Colonic mucosa (tissue), 4 donors: ENCODE measurements around the gene EXOC1L. TPM values are rescaled to one million over a fixed set of nuclear protein-coding genes. Genes with fewer than 3 reads are reported as not detected.

ENCODE experiments used
- DNase-seq: peaks from one replicate; pipeline ENCODE4 v3.0.0-alpha.2; 2020
- H3K27ac ChIP-seq: fragments of 200-600 bp; one replicate; pipeline ENCODE4 v1.8.0; 2021
- H3K27me3 ChIP-seq: fragments of 200-600 bp; one replicate; pipeline ENCODE4 v1.8.0; 2021
- H3K36me3 ChIP-seq: fragments of 200-600 bp; one replicate; pipeline ENCODE4 v1.8.0; 2021
- H3K4me1 ChIP-seq: fragments of 200-600 bp; one replicate; pipeline ENCODE4 v1.8.0; 2021; ENCODE audit warnings: mild to moderate bottlenecking
- H3K4me3 ChIP-seq: fragments of 200-600 bp; one replicate; pipeline ENCODE4 v1.8.0; 2021
- H3K9ac ChIP-seq, 2 donors: one replicate each; pipeline ENCODE4 v1.7.0; 2013; ENCODE audit warnings: control low read depth in 2 of 2, low read depth in 2 of 2, low read length in 2 of 2
- H3K9me3 ChIP-seq: fragments of 200-600 bp; one replicate; pipeline ENCODE4 v1.8.0; 2021
- CTCF ChIP-seq: fragments of 200-600 bp; IDR thresholded peaks from one replicate; pipeline ENCODE4 v1.8.0; 2022; ENCODE audit warnings: antibody characterized with exemption, mild to moderate bottlenecking
- intact Hi-C: fragments of 100-400 bp; cut with DNase I; formaldehyde crosslinking; loops from one replicate; pipeline ENCODE4 v1.14.1; 2022
- total RNA-seq, 2 donors: library from RNA; stranded (reverse); fragmentation: NEBNext Ultra II Directional in 1 of 2; extraction: Animal tissue kit (Norgen Biotek cat#: 25700) in 1 of 2; gene quantifications; one replicate each; pipeline ENCODE4 v1.2.1, GENCODE V29; 2021
- donor health status: healthy.
- donor health status: DM: no; HTN: no; CAD: no.
- donor health status: DM: no; HTN: no; CAD: no.

EXOC1L gene
- total RNA-seq, 2 donors from 2014 or later = not detected

GRCh38 chr4:55866973-55867574 is 47.5 kb downstream of the EXOC1L start:
- Histone ChIP-seq H3K27ac (no peak overlapping the region), H3K27me3 (no peaks in the 10 kb centered on the region), H3K9ac (no peak overlapping the region), H3K9me3 (no peaks in the 10 kb centered on the region), H3K4me3 (no peak overlapping the region), H3K4me1 (no peaks in the 10 kb centered on the region), H3K36me3 (peaks cover 4% of the 10 kb centered on the region)
- peak; percentile 75 for TF ChIP-seq CTCF
- no peak for DNase-seq
- intact Hi-C loops = loop anchor here (10.0 kb wide), 1 partner anchor 312 kb away; no protein-coding TSS in a partner anchor

GRCh38 chr4:55868581-55869090 is 49.0 kb downstream of the EXOC1L start:
- Histone ChIP-seq H3K9me3 (no peaks in the 10 kb centered on the region), H3K4me3 (no peak overlapping the region), H3K36me3 (peaks cover 10% of the 10 kb centered on the region), H3K9ac (no peak overlapping the region), H3K27ac (no peak overlapping the region), H3K27me3 (no peaks in the 10 kb centered on the region), H3K4me1 (no peaks in the 10 kb centered on the region)
- DNase-seq = no peak
- TF ChIP-seq CTCF = no peak
- intact Hi-C loops = loop anchor here (10.0 kb wide), 1 partner anchor 314 kb away; no protein-coding TSS in a partner anchor

GRCh38 chr4:55871299-55871800 is 51.8 kb downstream of the EXOC1L start:
- intact Hi-C loops = no loop called here
- H3K36me3 ChIP-seq = peaks cover 10% of the 10 kb centered on the region
- H3K9me3 ChIP-seq = no peaks in the 10 kb centered on the region
- H3K4me3 ChIP-seq = no peak overlapping the region
- no peak for TF ChIP-seq CTCF
- no peaks in the 10 kb centered on the region for H3K27me3 ChIP-seq
- H3K9ac ChIP-seq = no peak overlapping the region
- H3K4me1 ChIP-seq = no peaks in the 10 kb centered on the region
- H3K27ac ChIP-seq = no peak overlapping the region
- DNase-seq = no peak

- H3K9me3 ChIP-seq = no peaks in the 10 kb centered on the region
- no peaks in the 10 kb centered on the region for H3K27me3 ChIP-seq
Observed at GRCh38 chr4:55874831-55875230, 55.2 kb downstream of the EXOC1L start.

GRCh38 chr4:55876387-55876786 is 56.8 kb downstream of the EXOC1L start:
- Histone ChIP-seq H3K9ac (no peak overlapping the region), H3K4me3 (no peak overlapping the region), H3K36me3 (peaks cover 10% of the 10 kb centered on the region), H3K4me1 (no peaks in the 10 kb centered on the region), H3K9me3 (no peaks in the 10 kb centered on the region), H3K27me3 (no peaks in the 10 kb centered on the region), H3K27ac (no peak overlapping the region)
- DNase-seq = no peak
- TF ChIP-seq CTCF = no peak
- intact Hi-C loops = no loop called here

More at GRCh38 chr4:55874831-55875230, 55.2 kb downstream of the EXOC1L start:
- Histone ChIP-seq H3K27ac (no peak overlapping the region), H3K4me1 (no peaks in the 10 kb centered on the region), H3K9ac (no peak overlapping the region), H3K4me3 (no peak overlapping the region), H3K36me3 (peaks cover 10% of the 10 kb centered on the region)
- no peak for DNase-seq
- no peak for TF ChIP-seq CTCF
- intact Hi-C loops = no loop called here
